GM19238 (cell line): ENCODE measurements around the gene HCCS.
"Not testable (repeated sequence)": the region's sequence is repeated elsewhere in the genome, so short reads cannot be mapped to it uniquely, and the experiment has no call there.

Experiments used
- DNase-seq: peaks from one replicate; pipeline ENCODE4 v3.0.0; 2011; ENCODE audit warnings: low spot score; ENCODE audit not compliant: insufficient read length

HCCS gene

GRCh38 chrX:11123087-11123486, 12.0 kb downstream of the HCCS start:
- not testable (repeated sequence) for DNase-seq

GRCh38 chrX:11124112-11124511, 13.0 kb downstream of the HCCS start:
- no peak for DNase-seq

- no peak for DNase-seq
Measured at GRCh38 chrX:11125060-11125459, 13.9 kb downstream of the HCCS start.

GRCh38 chrX:11129534-11130105, 18.5 kb downstream of the HCCS start:
- DNase-seq: no peak

- no peak for DNase-seq
Measured at GRCh38 chrX:11130136-11130535, 19.0 kb downstream of the HCCS start.

- DNase-seq: no peak
Measured at GRCh38 chrX:11131146-11131545, 20.0 kb downstream of the HCCS start.

- DNase-seq: no peak
Measured at GRCh38 chrX:11135564-11136185, 24.5 kb downstream of the HCCS start.

GRCh38 chrX:11137543-11138139, 26.5 kb downstream of the HCCS start:
- no peak for DNase-seq

- DNase-seq: no peak
Measured at GRCh38 chrX:11138498-11139390, 27.6 kb downstream of the HCCS start.

- DNase-seq: peak; percentile 55
Measured at GRCh38 chrX:11143931-11144678, 33.0 kb downstream of the HCCS start.

GRCh38 chrX:11146411-11146810, 35.3 kb downstream of the HCCS start:
- no peak for DNase-seq

- DNase-seq: no peak
Measured at GRCh38 chrX:11148401-11148800, 37.3 kb downstream of the HCCS start.

- no peak for DNase-seq
Measured at GRCh38 chrX:11151799-11152559, 40.8 kb downstream of the HCCS start.

- no peak for DNase-seq
Measured at GRCh38 chrX:11159149-11159548, 48.0 kb downstream of the HCCS start.

- no peak for DNase-seq
Measured at GRCh38 chrX:11164433-11164832, 53.3 kb downstream of the HCCS start.

GRCh38 chrX:11171956-11172355, 60.8 kb downstream of the HCCS start:
- DNase-seq: no peak

- DNase-seq: no peak
Measured at GRCh38 chrX:11172415-11172814, 61.3 kb downstream of the HCCS start.
